ENCODE results near the gene MAD2L2. TPM values are rescaled to one million over a fixed set of nuclear protein-coding genes. Genes with fewer than 3 reads are reported as not detected.

MAD2L2 gene
- total RNA-seq, 1 experiment from 2014 or later: 93.8 TPM

- ChIA-PET POLR2A (no interaction called here), CTCF (no interaction called here), RAD21 (ENCODE audit: low non-redundant PET in 1 of 2, low total read pairs in 2 of 2, uncharacterized antibody in 2 of 2, unreplicated experiment in 2 of 2) (no interaction called here)
- no peak overlapping the region for H3K9ac ChIP-seq (ENCODE audit: low read length)
- ATAC-seq: no peak
- H3K79me2 ChIP-seq (ENCODE audit: insufficient read depth, low read length): peaks cover 7% of the 10 kb centered on the region; the same call in 1 of the 2 replicates
- H3K4me2 ChIP-seq (ENCODE audit: low read length): no peak overlapping the region
- no peak overlapping the region for H2AFZ ChIP-seq (ENCODE audit: low read depth, low read length, poor library complexity, severe bottlenecking)
- intact Hi-C loops (cut with micrococcal nuclease): no loop called here
- no TSS peak for BruUV-seq (replicated peaks)
- H3K36me3 ChIP-seq (ENCODE audit: control insufficient read depth in 1 of 2, insufficient read depth in 2 of 2, low read length in 2 of 2): no peaks in the 10 kb centered on the region
- H3K9me3 ChIP-seq (ENCODE audit: control insufficient read depth in 1 of 2, insufficient read depth in 1 of 2, low read depth in 1 of 2, low read length in 2 of 2): no peaks in the 10 kb centered on the region
- H3K9me2 ChIP-seq (ENCODE audit: insufficient read depth): no peaks in the 10 kb centered on the region
- no peak overlapping the region for H3K27ac ChIP-seq (ENCODE audit: low read depth, low read length)
- no peak for DNase-seq (ENCODE audit: low read depth, low spot score)
- H3K4me1 ChIP-seq (ENCODE audit: control insufficient read depth in 1 of 2, insufficient read depth in 2 of 2, low read length in 2 of 2): peaks cover 23 to 37% of the 10 kb centered on the region in 2 experiments; a peak in 3 of 4 replicates
- no peaks in the 10 kb centered on the region for H4K20me1 ChIP-seq (ENCODE audit: insufficient read depth)
- TF ChIP-seq EZH2phosphoT487 (IDR thresholded peaks at IDR 0.05; ENCODE audit: borderline replicate concordance) (no peak), EGR1 (IDR thresholded peaks at IDR 0.05; ENCODE audit: low read depth) (no peak)
- H3K4me3 ChIP-seq (replicated peaks in 1 of 2; ENCODE audit: low read depth in 1 of 2, low read length in 2 of 2): no peak overlapping the region
- no peaks in the 10 kb centered on the region for H3K27me3 ChIP-seq (ENCODE audit: insufficient read depth, low read length)
Observed at GRCh38 chr1:11648039-11648438, 32.9 kb downstream of the MAD2L2 start.

DNA sequence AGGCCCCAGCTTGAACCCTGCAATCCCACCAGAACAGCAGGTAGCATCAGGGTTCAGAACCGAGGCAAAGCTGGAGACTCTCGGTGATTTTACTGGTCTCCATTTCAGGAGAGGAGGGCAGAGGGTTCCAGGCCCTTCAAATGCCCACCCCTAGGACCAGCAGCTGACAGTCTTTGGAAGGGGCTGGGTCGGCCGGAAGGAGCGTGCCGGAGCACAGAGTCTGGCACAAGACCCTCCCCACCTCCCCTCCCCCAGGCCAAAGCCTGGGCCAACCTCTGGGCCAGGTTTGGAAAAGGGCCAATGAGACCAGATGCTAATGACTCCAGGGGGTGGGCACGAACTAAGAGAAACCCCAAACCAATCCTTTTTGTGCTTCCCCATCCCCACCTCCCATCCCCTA is 33.6 kb downstream of the MAD2L2 start:
- BruUV-seq (replicated peaks): no TSS peak
- no peak for TF ChIP-seq CEBPB (IDR thresholded peaks at IDR 0.05; ENCODE audit: low read depth)
- TF ChIP-seq POLR2A (IDR thresholded peaks at IDR 0.05; ENCODE audit: borderline replicate concordance, extremely low read depth, insufficient read depth, insufficient read length): no peak
- no peak for TF ChIP-seq EZH2 (IDR thresholded peaks at IDR 0.05)
- no peak for TF ChIP-seq ZFX (IDR thresholded peaks at IDR 0.05)
- no peak for TF ChIP-seq TCF7L2 (IDR thresholded peaks at IDR 0.05; ENCODE audit: borderline replicate concordance, extremely low read depth, insufficient read depth, insufficient read length)
- TF ChIP-seq RAD21 (IDR thresholded peaks at IDR 0.05; ENCODE audit: low read depth): no peak
- TF ChIP-seq, protein P1, sequence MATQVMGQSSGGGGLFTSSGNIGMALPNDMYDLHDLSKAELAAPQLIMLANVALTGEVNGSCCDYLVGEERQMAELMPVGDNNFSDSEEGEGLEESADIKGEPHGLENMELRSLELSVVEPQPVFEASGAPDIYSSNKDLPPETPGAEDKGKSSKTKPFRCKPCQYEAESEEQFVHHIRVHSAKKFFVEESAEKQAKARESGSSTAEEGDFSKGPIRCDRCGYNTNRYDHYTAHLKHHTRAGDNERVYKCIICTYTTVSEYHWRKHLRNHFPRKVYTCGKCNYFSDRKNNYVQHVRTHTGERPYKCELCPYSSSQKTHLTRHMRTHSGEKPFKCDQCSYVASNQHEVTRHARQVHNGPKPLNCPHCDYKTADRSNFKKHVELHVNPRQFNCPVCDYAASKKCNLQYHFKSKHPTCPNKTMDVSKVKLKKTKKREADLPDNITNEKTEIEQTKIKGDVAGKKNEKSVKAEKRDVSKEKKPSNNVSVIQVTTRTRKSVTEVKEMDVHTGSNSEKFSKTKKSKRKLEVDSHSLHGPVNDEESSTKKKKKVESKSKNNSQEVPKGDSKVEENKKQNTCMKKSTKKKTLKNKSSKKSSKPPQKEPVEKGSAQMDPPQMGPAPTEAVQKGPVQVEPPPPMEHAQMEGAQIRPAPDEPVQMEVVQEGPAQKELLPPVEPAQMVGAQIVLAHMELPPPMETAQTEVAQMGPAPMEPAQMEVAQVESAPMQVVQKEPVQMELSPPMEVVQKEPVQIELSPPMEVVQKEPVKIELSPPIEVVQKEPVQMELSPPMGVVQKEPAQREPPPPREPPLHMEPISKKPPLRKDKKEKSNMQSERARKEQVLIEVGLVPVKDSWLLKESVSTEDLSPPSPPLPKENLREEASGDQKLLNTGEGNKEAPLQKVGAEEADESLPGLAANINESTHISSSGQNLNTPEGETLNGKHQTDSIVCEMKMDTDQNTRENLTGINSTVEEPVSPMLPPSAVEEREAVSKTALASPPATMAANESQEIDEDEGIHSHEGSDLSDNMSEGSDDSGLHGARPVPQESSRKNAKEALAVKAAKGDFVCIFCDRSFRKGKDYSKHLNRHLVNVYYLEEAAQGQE (IDR thresholded peaks at IDR 0.05; ENCODE audit: low read depth): no peak
- no peak for TF ChIP-seq CBX3 (IDR thresholded peaks at IDR 0.05; ENCODE audit: low read depth)
- no peak for TF ChIP-seq FOSL1 (IDR thresholded peaks at IDR 0.05; ENCODE audit: low read depth)
- TF ChIP-seq ATF3 (IDR thresholded peaks at IDR 0.05): no peak
- no peak for TF ChIP-seq SRF (IDR thresholded peaks at IDR 0.05; ENCODE audit: low read depth)
- Histone ChIP-seq H3K9ac (ENCODE audit: low read length) (no peak overlapping the region), H3K4me1 (ENCODE audit: control insufficient read depth in 1 of 2, insufficient read depth in 2 of 2, low read length in 2 of 2) (peaks cover 17 to 29% of the 10 kb centered on the region in 2 experiments; a peak in 3 of 4 replicates), H3K79me2 (ENCODE audit: insufficient read depth, low read length) (peaks cover 5% of the 10 kb centered on the region; the same call in 1 of the 2 replicates), H3K9me3 (ENCODE audit: control insufficient read depth in 1 of 2, insufficient read depth in 1 of 2, low read depth in 1 of 2, low read length in 2 of 2) (no peaks in the 10 kb centered on the region), H2AFZ (ENCODE audit: low read depth, low read length, poor library complexity, severe bottlenecking) (no peak overlapping the region), H3K9me2 (ENCODE audit: insufficient read depth) (no peaks in the 10 kb centered on the region), H4K20me1 (ENCODE audit: insufficient read depth) (no peaks in the 10 kb centered on the region), H3K4me2 (ENCODE audit: low read length) (no peak overlapping the region), H3K27ac (ENCODE audit: low read depth, low read length) (no peak overlapping the region), H3K4me3 (replicated peaks in 1 of 2; ENCODE audit: low read depth in 1 of 2, low read length in 2 of 2) (no peak overlapping the region), H3K27me3 (ENCODE audit: insufficient read depth, low read length) (no peaks in the 10 kb centered on the region), H3K36me3 (ENCODE audit: control insufficient read depth in 1 of 2, insufficient read depth in 2 of 2, low read length in 2 of 2) (no peaks in the 10 kb centered on the region)
- intact Hi-C loops (cut with micrococcal nuclease): no loop called here
- DNase-seq (ENCODE audit: low read depth, low spot score) (no peak), ATAC-seq (no peak)
- POLR2A ChIA-PET: no interaction called here
- CTCF ChIA-PET: no interaction called here
- RAD21 ChIA-PET (ENCODE audit: low non-redundant PET in 1 of 2, low total read pairs in 2 of 2, uncharacterized antibody in 2 of 2, unreplicated experiment in 2 of 2): no interaction called here

All from HCT116 (cell line).